IMR-90 (cell line): ENCODE results near the gene TARS3. TPM values are rescaled to one million over a fixed set of nuclear protein-coding genes. Genes with fewer than 3 reads are reported as not detected.

Experiments
- ATAC-seq: fragments of 200-7000 bp; cut with Tn5 transposase; 2 replicates; pipeline ENCODE4 v1.9.1; 2020; ENCODE audit warnings: low read depth, mild to moderate bottlenecking, moderate library complexity
- BruUV-seq: library from RNA; stranded (reverse); fragments of 400-500 nt; replicated peaks from 2 replicates; lab custom pipeline; 2021; lab: Mats Ljungman, UMichigan
- CTCF ChIA-PET: fragments of 300-600 bp; formaldehyde crosslinking; extraction: SDS; loops from one replicate; lab custom pipeline; 2021; ENCODE audit warnings: antibody characterized with exemption; lab: Yijun Ruan, JAX
- POLR2A ChIA-PET: fragments of 300-600 bp; sonication (Branson Sonifier 250); formaldehyde crosslinking; loops from one replicate; lab custom pipeline; 2022; ENCODE audit warnings: antibody characterized with exemption; ENCODE audit not compliant: unreplicated experiment; lab: Charles Lee
- DNase-seq: peaks from one replicate; pipeline ENCODE4 v3.0.0; 2013
- H2AFZ ChIP-seq: replicated peaks from 2 replicates; pipeline ENCODE3; 2013; ENCODE audit warnings: low read length, mild to moderate bottlenecking; ENCODE audit not compliant: poor library complexity
- H2AK5ac ChIP-seq: 2 replicates; pipeline ENCODE4 v1.6.1; 2013; ENCODE audit warnings: low read depth, low read length, inconsistent platforms
- H2AK9ac ChIP-seq: replicated peaks from 2 replicates; pipeline ENCODE3; 2013; ENCODE audit warnings: mild to moderate bottlenecking, low read depth, low read length, moderate library complexity; ENCODE audit not compliant: poor library complexity
- H2BK120ac ChIP-seq: 2 replicates; pipeline ENCODE4 v1.6.1; 2013; ENCODE audit warnings: low read depth, low read length, inconsistent platforms
- H2BK15ac ChIP-seq: 3 replicates; pipeline ENCODE4 v1.6.1; 2013; ENCODE audit warnings: low read depth, low read length, inconsistent platforms
- H2BK20ac ChIP-seq: 2 replicates; pipeline ENCODE4 v1.6.1; 2013; ENCODE audit warnings: low read depth, mild to moderate bottlenecking, inconsistent platforms, low read length, moderate library complexity
- H2BK5ac ChIP-seq: 2 replicates; pipeline ENCODE4 v1.6.1; 2013; ENCODE audit warnings: mild to moderate bottlenecking, low read depth, low read length, inconsistent platforms; ENCODE audit not compliant: poor library complexity, severe bottlenecking
- H3K14ac ChIP-seq: replicated peaks from 2 replicates; pipeline ENCODE4 v1.6.1; 2013; ENCODE audit warnings: low read depth, low read length, inconsistent platforms
- H3K18ac ChIP-seq: 2 replicates; pipeline ENCODE4 v1.6.1; 2013; ENCODE audit warnings: low read depth, low read length, control low read depth
- H3K23ac ChIP-seq: 2 replicates; pipeline ENCODE4 v1.6.1; 2013; ENCODE audit warnings: low read depth, low read length, inconsistent platforms
- H3K27ac ChIP-seq: 2 replicates; pipeline ENCODE4 v1.5.1; 2013; ENCODE audit warnings: mild to moderate bottlenecking, control low read depth, low read length; ENCODE audit not compliant: insufficient read depth
- H3K27me3 ChIP-seq: 2 replicates; pipeline ENCODE4 v1.6.1; 2013; ENCODE audit warnings: low read length; ENCODE audit not compliant: control insufficient read depth, insufficient read depth
- H3K36me3 ChIP-seq: 2 replicates; pipeline ENCODE4 v1.6.1; 2013; ENCODE audit warnings: low read length, mixed read lengths; ENCODE audit not compliant: control insufficient read depth, insufficient read depth
- H3K4ac ChIP-seq: 2 replicates; pipeline ENCODE4 v1.6.1; 2013; ENCODE audit warnings: low read depth, low read length, inconsistent platforms
- H3K4me1 ChIP-seq: 2 replicates; pipeline ENCODE4 v1.6.1; 2013; ENCODE audit warnings: low read length, mixed read lengths; ENCODE audit not compliant: control insufficient read depth, insufficient read depth
- H3K4me2 ChIP-seq: 2 replicates; pipeline ENCODE4 v1.6.1; 2013; ENCODE audit warnings: low read depth, mild to moderate bottlenecking, control low read depth, low read length, moderate library complexity
- H3K4me3 ChIP-seq: 2 replicates; pipeline ENCODE4 v1.5.1; 2013; ENCODE audit warnings: low read depth, mild to moderate bottlenecking, control low read depth, low read length, moderate library complexity; ENCODE audit not compliant: insufficient read depth
- H3K56ac ChIP-seq: 2 replicates; pipeline ENCODE4 v1.6.1; 2013; ENCODE audit warnings: low read length, inconsistent platforms; ENCODE audit not compliant: insufficient read depth; ENCODE audit errors: extremely low read depth
- H3K79me1 ChIP-seq, 2 experiments: 2 replicates each; pipeline ENCODE4 v1.6.1; 2013; ENCODE audit warnings: low read length in 2 of 2, inconsistent platforms in 1 of 2, low read depth in 1 of 2
- H3K9ac ChIP-seq: 2 replicates; pipeline ENCODE4 v1.6.1; 2013; ENCODE audit warnings: low read depth, low read length, control low read depth
- H3K9me1 ChIP-seq: 2 replicates; pipeline ENCODE4 v1.6.1; 2013; ENCODE audit warnings: low read length, inconsistent platforms; ENCODE audit not compliant: insufficient read depth
- H3K9me3 ChIP-seq: 2 replicates; pipeline ENCODE4 v1.6.1; 2013; ENCODE audit warnings: low read length; ENCODE audit not compliant: control insufficient read depth, insufficient read depth
- H4K20me1 ChIP-seq: 2 replicates; pipeline ENCODE4 v1.6.1; 2013; ENCODE audit warnings: low read length, inconsistent platforms; ENCODE audit not compliant: insufficient read depth
- H4K5ac ChIP-seq: 2 replicates; pipeline ENCODE4 v1.6.1; 2013; ENCODE audit warnings: mild to moderate bottlenecking, low read depth, low read length, control low read depth
- H4K8ac ChIP-seq, 2 experiments: 2 replicates each; pipeline ENCODE4 v1.6.1; 2013; ENCODE audit warnings: low read depth in 2 of 2, low read length in 2 of 2, control low read depth in 1 of 2, inconsistent platforms in 1 of 2
- H4K91ac ChIP-seq: 2 replicates; pipeline ENCODE4 v1.6.1; 2013; ENCODE audit warnings: low read depth, low read length, inconsistent platforms; ENCODE audit not compliant: insufficient read depth
- ELK1 ChIP-seq: fragments of 150-350 bp; IDR thresholded peaks from 2 replicates; pipeline ENCODE4 v1.6.1; 2016; ENCODE audit warnings: low read depth, mild to moderate bottlenecking, low read length, moderate library complexity, borderline replicate concordance
- FOS ChIP-seq: fragments of 150-350 bp; IDR thresholded peaks from 2 replicates; pipeline ENCODE4 v1.6.1; 2016; ENCODE audit warnings: low read depth, low read length
- MAZ ChIP-seq: IDR thresholded peaks from 2 replicates; pipeline ENCODE4 v1.6.1; 2012; ENCODE audit warnings: low read depth, mild to moderate bottlenecking, low read length, improper control_type of control experiment, moderate library complexity, borderline replicate concordance
- MXI1 ChIP-seq: IDR thresholded peaks from 2 replicates; pipeline ENCODE4 v1.6.1; 2012; ENCODE audit warnings: low read depth, mild to moderate bottlenecking, low read length, moderate library complexity, borderline replicate concordance
- NFE2L2 ChIP-seq: fragments of 150-350 bp; IDR thresholded peaks from 2 replicates; pipeline ENCODE4 v1.6.1; 2016; ENCODE audit warnings: low read depth, mild to moderate bottlenecking, low read length
- POLR2A ChIP-seq: IDR thresholded peaks from 2 replicates; pipeline ENCODE4 v1.6.1; 2012; ENCODE audit warnings: mild to moderate bottlenecking, low read depth, low read length
- RAD21 ChIP-seq: IDR thresholded peaks from 2 replicates; pipeline ENCODE4 v1.6.1; 2012; ENCODE audit warnings: low read length, improper control_type of control experiment
- WGBS, 2 experiments: methylation state at CpG; one replicate each; pipeline versions ENCODE4 v1.1.5 to v1.1.7; 2013; ENCODE audit warnings: missing lambda C conversion rate in 2 of 2; ENCODE audit not compliant: insufficient read length in 1 of 2; ENCODE audit errors: extremely low coverage in 2 of 2; 5-methylcytosine and 5-hydroxymethylcytosine counted together
- dilution Hi-C: fragments of 300-500 bp; cut with HindIII; formaldehyde crosslinking; loops from one replicate; pipeline ENCODE4 v1.14.3; 2018; ENCODE audit warnings: low sequenced_read_pairs; ENCODE audit not compliant: unreplicated experiment
- in situ Hi-C: fragments of 300-500 bp; cut with MboI; formaldehyde crosslinking; loops from 3 replicates; pipeline ENCODE4 v1.14.3; 2019; ENCODE audit warnings: low sequenced_read_pairs, inconsistent platforms, mixed read lengths
- intact Hi-C: fragments of 100-400 bp; cut with micrococcal nuclease; formaldehyde crosslinking; loops from 2 replicates; pipeline ENCODE4 v1.10.0; 2022
- polyA plus RNA-seq, 3 experiments: library from polyadenylated mRNA; depleted of rRNA; stranded (reverse); fragments of >200 nt; gene quantifications; 2 replicates each; pipeline ENCODE4 v1.2.3, GENCODE V29; 2012; ENCODE audit warnings: low replicate concordance in 1 of 3
- total RNA-seq: library from RNA; depleted of rRNA; stranded (reverse); fragments of >200 nt; gene quantifications from 2 replicates; pipeline ENCODE4 v1.2.3, GENCODE V29; 2012

Gene TARS3
- total and polyA plus RNA-seq, 2 of the 4 experiments (the other 2 are of a cell fraction), result 3.4 to 9.3 TPM

GRCh38 chr15:101620671-101621070 lies 103.6 kb downstream of the TARS3 start:
- Histone ChIP-seq H4K8ac (no peak overlapping the region), H3K4me1 (peaks cover 3% of the 10 kb centered on the region), H2BK15ac (no peak overlapping the region), H3K14ac (no peak overlapping the region), H3K18ac (no peak overlapping the region), H3K27me3 (no peaks in the 10 kb centered on the region), H2AFZ (no peak overlapping the region), H3K56ac (no peak overlapping the region), H2BK5ac (no peak overlapping the region), H4K91ac (no peak overlapping the region), H3K4ac (no peak overlapping the region), H3K4me3 (no peak overlapping the region), H2AK9ac (no peak overlapping the region), H3K9me3 (no peaks in the 10 kb centered on the region), H3K9ac (no peak overlapping the region), H3K23ac (no peak overlapping the region), H3K27ac (no peak overlapping the region), H2AK5ac (no peak overlapping the region), H2BK120ac (no peak overlapping the region), H3K79me1 (no peaks in the 10 kb centered on the region), H4K5ac (no peak overlapping the region), H2BK20ac (no peak overlapping the region), H3K36me3 (no peaks in the 10 kb centered on the region), H3K9me1 (0 out of 2 replicates have a peak, but pooled peaks cover 2% of the 10 kb centered on the region), H4K20me1 (no peaks in the 10 kb centered on the region), H3K4me2 (no peak overlapping the region)
- in situ Hi-C loops (no loop called here), dilution Hi-C loops (no loop called here), intact Hi-C loops (no loop called here)
- ChIA-PET CTCF (no interaction called here), POLR2A (no interaction called here)
- no peak for TF ChIP-seq FOS
- TF ChIP-seq RAD21, result no peak
- no peak for TF ChIP-seq MAZ
- no peak for TF ChIP-seq MXI1
- no peak for TF ChIP-seq POLR2A
- TF ChIP-seq NFE2L2, result no peak
- no peak for TF ChIP-seq ELK1
- ATAC-seq, result no peak
- no peak for DNase-seq
- WGBS, 2 experiments, result 88% methylated on average over 5 of the region's 10 CpGs; no CpG with 5 or more reads in 1 of the 2 experiments
- no TSS peak for BruUV-seq
